ENCODE results near the gene NPAS1.
"Not testable (repeated sequence)": the region's sequence is repeated elsewhere in the genome, so short reads cannot be mapped to it uniquely, and the experiment has no call there.

Gene NPAS1

GRCh38 chr19:47065242-47065641 is 45.6 kb downstream of the NPAS1 start:
- H3K27ac Mint-ChIP-seq = no peak overlapping the region
- peaks cover 67% of the 10 kb centered on the region for H3K36me3 Mint-ChIP-seq (ENCODE audit: low read depth)
- no peaks in the 10 kb centered on the region for H3K4me1 Mint-ChIP-seq (ENCODE audit: low read depth)
- no peaks in the 10 kb centered on the region for H3K27me3 Mint-ChIP-seq
- H3K4me3 Mint-ChIP-seq = no peak overlapping the region
- no peaks in the 10 kb centered on the region for H3K9me3 Mint-ChIP-seq
- intact Hi-C loops (cut with micrococcal nuclease) = no loop called here

GRCh38 chr19:47066376-47067214 is 47.0 kb downstream of the NPAS1 start:
- H3K4me1 Mint-ChIP-seq (ENCODE audit: low read depth) = no peaks in the 10 kb centered on the region
- peaks cover 81% of the 10 kb centered on the region for H3K36me3 Mint-ChIP-seq (ENCODE audit: low read depth)
- no peak overlapping the region for H3K4me3 Mint-ChIP-seq
- H3K27me3 Mint-ChIP-seq = no peaks in the 10 kb centered on the region
- H3K9me3 Mint-ChIP-seq = no peaks in the 10 kb centered on the region
- intact Hi-C loops (cut with micrococcal nuclease) = no loop called here
- H3K27ac Mint-ChIP-seq = no peak overlapping the region

GRCh38 chr19:47067215-47067847 is 47.7 kb downstream of the NPAS1 start:
- intact Hi-C loops (cut with micrococcal nuclease) = no loop called here
- Mint-ChIP-seq H3K36me3 (ENCODE audit: low read depth) (peaks cover 88% of the 10 kb centered on the region), H3K27ac (no peak overlapping the region), H3K4me3 (no peak overlapping the region), H3K9me3 (no peaks in the 10 kb centered on the region), H3K27me3 (no peaks in the 10 kb centered on the region), H3K4me1 (ENCODE audit: low read depth) (no peaks in the 10 kb centered on the region)

- Mint-ChIP-seq H3K4me1 (ENCODE audit: low read depth) (no peaks in the 10 kb centered on the region), H3K36me3 (ENCODE audit: low read depth) (peaks cover 97% of the 10 kb centered on the region), H3K27me3 (no peaks in the 10 kb centered on the region), H3K4me3 (no peak overlapping the region), H3K9me3 (no peaks in the 10 kb centered on the region), H3K27ac (no peak overlapping the region)
- intact Hi-C loops (cut with micrococcal nuclease) = no loop called here
Measured at GRCh38 chr19:47068246-47068645, 48.6 kb downstream of the NPAS1 start.

GRCh38 chr19:47068876-47069406 is 49.3 kb downstream of the NPAS1 start:
- Mint-ChIP-seq H3K27me3 (no peaks in the 10 kb centered on the region), H3K4me1 (ENCODE audit: low read depth) (peaks cover under 1% of the 10 kb centered on the region), H3K4me3 (no peak overlapping the region), H3K27ac (no peak overlapping the region), H3K9me3 (no peaks in the 10 kb centered on the region), H3K36me3 (ENCODE audit: low read depth) (peaks cover 100% of the 10 kb centered on the region)
- intact Hi-C loops (cut with micrococcal nuclease) = no loop called here

DNA sequence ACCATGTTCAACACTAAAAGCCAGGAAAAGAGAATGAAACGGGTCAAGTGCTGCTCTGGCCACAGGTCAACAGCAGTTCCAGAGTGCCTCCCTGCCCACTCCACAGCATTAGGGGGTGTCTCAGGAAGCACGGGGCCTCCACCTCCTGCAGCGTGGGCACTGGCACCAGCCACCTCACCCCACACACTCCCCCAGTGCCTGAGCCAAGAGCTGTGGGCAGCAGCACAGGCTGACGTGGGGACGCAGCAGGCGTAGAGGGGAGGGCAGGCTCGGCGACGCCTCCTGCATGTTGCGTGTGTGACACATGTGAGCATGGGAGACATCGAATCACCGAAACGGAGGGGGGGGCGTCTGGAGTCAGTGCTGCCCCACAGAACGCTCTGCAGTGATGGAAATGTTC is 50.2 kb downstream of the NPAS1 start:
- H3K27me3 Mint-ChIP-seq = no peaks in the 10 kb centered on the region
- H3K4me3 Mint-ChIP-seq = no peak overlapping the region
- intact Hi-C loops (cut with micrococcal nuclease) = no loop called here
- peaks cover 9% of the 10 kb centered on the region for H3K4me1 Mint-ChIP-seq (ENCODE audit: low read depth)
- H3K36me3 Mint-ChIP-seq (ENCODE audit: low read depth) = peaks cover 100% of the 10 kb centered on the region
- no peak overlapping the region for H3K27ac Mint-ChIP-seq
- H3K9me3 Mint-ChIP-seq = no peaks in the 10 kb centered on the region

DNA sequence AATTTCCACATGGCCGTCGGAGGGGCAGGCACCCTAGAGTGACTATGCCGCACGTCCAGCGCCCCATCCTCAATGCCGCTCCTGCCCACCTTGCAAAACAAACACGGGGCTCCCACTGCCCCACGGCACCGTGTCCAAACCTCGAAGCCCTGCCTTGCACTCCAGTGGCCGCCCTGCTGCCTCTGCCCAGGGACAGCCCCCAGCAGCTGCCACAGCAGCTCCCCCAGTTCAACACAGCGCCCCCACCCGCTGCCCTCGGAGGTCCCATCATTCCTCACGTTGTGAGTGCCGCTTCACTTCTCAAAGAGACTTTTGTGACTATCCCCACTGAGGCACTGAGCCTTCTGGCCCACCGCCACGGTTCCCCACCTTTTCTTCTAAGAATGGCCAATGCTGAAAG is 51.1 kb downstream of the NPAS1 start:
- Mint-ChIP-seq H3K27ac (no peak overlapping the region), H3K9me3 (no peaks in the 10 kb centered on the region), H3K36me3 (ENCODE audit: low read depth) (peaks cover 100% of the 10 kb centered on the region)

DNA sequence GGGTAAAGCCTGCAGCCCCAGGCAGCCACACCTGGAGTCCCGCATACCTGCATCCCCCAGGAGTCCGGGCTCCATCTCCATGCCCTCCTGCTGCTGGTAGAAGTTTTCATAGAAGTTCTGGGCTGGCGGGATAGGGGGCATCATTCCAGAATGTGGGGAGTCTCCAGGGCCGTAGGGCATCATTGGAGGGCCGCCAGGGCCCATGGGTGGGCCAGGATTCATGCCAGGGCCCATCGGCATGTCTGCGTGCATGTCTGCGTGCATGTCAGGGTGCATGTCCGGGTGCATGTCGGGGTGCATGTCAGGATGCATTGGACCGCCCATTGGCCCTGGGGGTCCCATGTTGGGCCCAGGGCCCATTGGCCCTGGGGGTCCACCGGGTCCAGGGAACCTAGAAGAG is 52.1 kb downstream of the NPAS1 start:
- Mint-ChIP-seq H3K36me3 (ENCODE audit: low read depth) (peaks cover 100% of the 10 kb centered on the region), H3K4me1 (ENCODE audit: low read depth) (peaks cover 22% of the 10 kb centered on the region), H3K4me3 (no peak overlapping the region), H3K27ac (no peak overlapping the region), H3K9me3 (no peaks in the 10 kb centered on the region), H3K27me3 (no peaks in the 10 kb centered on the region)
- intact Hi-C loops (cut with micrococcal nuclease) = no loop called here

More for the DNA sequence above, 51.1 kb downstream of the NPAS1 start:
- H3K4me3 Mint-ChIP-seq = no peak overlapping the region
- intact Hi-C loops (cut with micrococcal nuclease) = no loop called here
- peaks cover 18% of the 10 kb centered on the region for H3K4me1 Mint-ChIP-seq (ENCODE audit: low read depth)
- no peaks in the 10 kb centered on the region for H3K27me3 Mint-ChIP-seq

DNA sequence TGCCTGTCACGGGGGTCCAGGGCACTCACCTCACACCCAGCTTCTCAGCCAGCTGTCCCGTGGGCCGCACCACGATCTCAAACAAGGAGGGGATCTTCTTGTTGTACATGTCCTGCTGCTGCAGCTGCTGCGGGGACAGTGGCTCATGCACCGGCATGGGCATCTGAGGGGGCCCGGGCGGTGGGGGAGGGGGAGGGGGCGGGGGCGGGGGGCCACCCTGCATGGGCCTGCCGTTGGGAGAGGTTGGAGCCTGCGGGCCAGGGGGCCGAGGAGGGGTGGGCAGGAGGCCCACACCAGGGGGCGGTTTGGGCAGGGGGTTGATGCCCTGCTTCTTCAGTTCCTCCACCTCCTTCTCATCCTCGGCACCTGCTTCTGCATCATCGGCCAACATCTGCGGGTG is 52.7 kb downstream of the NPAS1 start:
- intact Hi-C loops (cut with micrococcal nuclease) = no loop called here
- peaks cover 100% of the 10 kb centered on the region for H3K36me3 Mint-ChIP-seq (ENCODE audit: low read depth)
- no peak overlapping the region for H3K27ac Mint-ChIP-seq
- H3K4me3 Mint-ChIP-seq = no peak overlapping the region
- H3K9me3 Mint-ChIP-seq = no peaks in the 10 kb centered on the region
- peaks cover 22% of the 10 kb centered on the region for H3K4me1 Mint-ChIP-seq (ENCODE audit: low read depth)
- no peaks in the 10 kb centered on the region for H3K27me3 Mint-ChIP-seq

GRCh38 chr19:47073574-47073973 is 53.9 kb downstream of the NPAS1 start:
- intact Hi-C loops (cut with micrococcal nuclease) = no loop called here
- Mint-ChIP-seq H3K9me3 (no peaks in the 10 kb centered on the region), H3K27me3 (no peaks in the 10 kb centered on the region), H3K4me1 (ENCODE audit: low read depth) (peaks cover 22% of the 10 kb centered on the region), H3K36me3 (ENCODE audit: low read depth) (peaks cover 100% of the 10 kb centered on the region), H3K27ac (no peak overlapping the region), H3K4me3 (no peak overlapping the region)

DNA sequence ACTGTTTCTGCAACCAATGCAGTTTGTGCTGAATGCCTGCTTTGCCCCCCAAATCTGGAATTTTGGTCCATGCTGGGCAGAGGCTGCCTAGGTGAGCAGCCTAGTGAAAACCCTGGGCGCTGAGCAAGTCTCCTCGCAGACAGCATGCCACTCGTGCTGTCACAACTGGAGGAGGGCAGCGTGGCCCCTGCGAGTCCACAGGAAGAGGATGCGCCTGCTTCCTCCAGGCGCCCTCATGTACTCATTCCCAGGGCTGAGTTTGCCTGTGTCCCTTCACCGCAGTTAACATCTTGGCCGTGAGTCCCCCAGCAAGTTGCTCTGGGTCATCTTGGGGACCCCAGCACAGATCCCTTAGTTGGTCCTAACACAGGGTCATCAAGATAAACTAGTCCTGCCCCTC is 55.0 kb downstream of the NPAS1 start:
- intact Hi-C loops (cut with micrococcal nuclease) = no loop called here
- Mint-ChIP-seq H3K9me3 (no peaks in the 10 kb centered on the region), H3K27ac (no peak overlapping the region), H3K4me1 (ENCODE audit: low read depth) (peaks cover 22% of the 10 kb centered on the region), H3K4me3 (no peak overlapping the region), H3K27me3 (no peaks in the 10 kb centered on the region), H3K36me3 (ENCODE audit: low read depth) (peaks cover 100% of the 10 kb centered on the region)

DNA sequence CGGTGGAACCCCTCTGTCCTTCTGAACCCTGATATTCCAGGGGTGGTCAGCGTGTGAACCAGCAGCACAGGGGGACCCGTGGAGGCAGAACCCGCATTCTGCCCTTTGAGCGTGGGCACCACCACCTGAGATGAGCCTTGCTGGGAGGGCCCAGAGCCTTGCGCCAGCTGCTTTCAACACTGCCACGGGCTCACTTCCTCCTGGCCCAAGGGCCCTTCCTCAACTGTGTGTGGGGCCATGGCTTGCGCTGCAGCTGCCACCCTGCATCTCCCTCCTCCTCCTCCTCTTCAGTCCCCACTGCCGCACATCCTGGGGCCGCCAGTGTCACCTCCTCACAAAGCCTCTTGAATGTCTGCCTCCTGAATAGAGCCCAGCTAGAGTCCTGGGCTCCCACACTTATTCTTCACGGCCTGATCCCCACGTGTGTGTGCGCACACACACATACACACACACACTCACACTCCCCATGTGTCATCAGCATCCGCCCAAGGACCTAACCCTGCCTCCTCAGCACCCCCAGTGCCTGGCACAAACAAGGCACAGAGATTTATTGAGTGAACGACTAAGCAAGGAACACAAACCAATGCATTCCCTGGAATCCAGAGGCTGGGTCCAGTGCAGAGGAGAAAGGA is 55.7 kb downstream of the NPAS1 start:
- Mint-ChIP-seq H3K4me3 (no peak overlapping the region), H3K27ac (peak overlapping the region; percentile 73), H3K4me1 (ENCODE audit: low read depth) (peaks cover 22% of the 10 kb centered on the region), H3K9me3 (no peaks in the 10 kb centered on the region), H3K36me3 (ENCODE audit: low read depth) (peaks cover 100% of the 10 kb centered on the region), H3K27me3 (no peaks in the 10 kb centered on the region)
- intact Hi-C loops (cut with micrococcal nuclease) = no loop called here

- Mint-ChIP-seq H3K4me3 (no peak overlapping the region), H3K27ac (peak overlapping the region; percentile 73), H3K36me3 (ENCODE audit: low read depth) (peaks cover 100% of the 10 kb centered on the region), H3K9me3 (no peaks in the 10 kb centered on the region), H3K4me1 (ENCODE audit: low read depth) (peaks cover 22% of the 10 kb centered on the region), H3K27me3 (no peaks in the 10 kb centered on the region)
- intact Hi-C loops (cut with micrococcal nuclease) = no loop called here
Measured at GRCh38 chr19:47075941-47076340, 56.3 kb downstream of the NPAS1 start.

DNA sequence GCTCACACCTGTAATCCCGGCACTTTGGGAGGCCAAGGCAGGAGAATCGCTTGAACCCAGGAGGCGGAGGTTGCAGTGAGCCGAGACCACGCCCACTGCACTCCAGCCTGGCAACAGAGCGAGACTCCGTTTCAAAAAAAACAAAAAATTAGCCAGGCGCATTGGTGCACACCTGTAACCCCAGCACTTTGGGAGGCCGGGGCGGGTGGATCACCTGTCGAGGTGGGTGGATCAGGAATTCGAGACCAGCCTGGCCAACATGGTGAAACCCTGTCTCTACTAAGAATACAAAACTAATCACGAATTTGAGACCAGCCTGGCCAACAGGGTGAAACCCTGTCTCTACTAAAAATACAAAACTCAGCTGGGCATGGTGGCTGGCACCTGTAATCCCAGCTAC is 58.7 kb downstream of the NPAS1 start:
- H3K4me3 Mint-ChIP-seq; H3K9me3 Mint-ChIP-seq; H3K27ac Mint-ChIP-seq; H3K27me3 Mint-ChIP-seq; intact Hi-C loops (cut with micrococcal nuclease): not testable (repeated sequence)
- peaks cover 100% of the 10 kb centered on the region for H3K36me3 Mint-ChIP-seq (ENCODE audit: low read depth)
- peaks cover 22% of the 10 kb centered on the region for H3K4me1 Mint-ChIP-seq (ENCODE audit: low read depth)
